ENCODE results near the gene TBC1D22A. TPM values are rescaled to one million over a fixed set of nuclear protein-coding genes. Genes with fewer than 3 reads are reported as not detected.

The TBC1D22A gene
- total and polyA plus RNA-seq, 9 of the 15 experiments (the other 6 are each of a cell fraction or from before 2014, with no cell fraction given): 0.20 to 11.5 (median 5.2) TPM

DNA sequence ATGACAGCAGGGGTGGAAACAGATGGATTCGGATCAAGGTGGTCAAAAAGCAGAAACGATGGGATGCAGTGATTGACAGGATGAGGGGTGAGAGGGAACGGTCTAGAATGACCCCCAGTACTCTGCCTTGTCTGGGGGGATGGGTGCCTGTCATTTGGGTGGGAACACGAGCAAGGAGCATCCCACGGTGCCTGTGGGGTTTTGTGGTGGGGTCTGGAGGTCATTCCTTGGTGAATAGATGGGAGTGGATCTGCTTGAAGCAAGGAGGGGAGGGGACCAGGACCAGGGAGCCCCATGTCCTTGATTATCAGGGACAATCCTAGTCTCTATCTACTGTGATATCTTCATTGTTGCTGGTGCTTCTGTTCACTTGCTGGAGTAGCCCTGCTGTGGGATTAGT, 16.3 kb upstream of the TBC1D22A start:
- Histone ChIP-seq H3K4me2 (ENCODE audit: insufficient read depth, low read length) (no peak overlapping the region), H3K36me3 (ENCODE audit: control insufficient read depth, insufficient read depth, low read length) (no peaks in the 10 kb centered on the region), H3K9me1 (ENCODE audit: control insufficient read depth, insufficient read depth, low read length) (no peaks in the 10 kb centered on the region), H3K4me1 (replicated peaks in 1 of 2; ENCODE audit: control insufficient read depth in 2 of 2, insufficient read depth in 2 of 2, low read length in 2 of 2) (peaks cover 0 to 12% of the 10 kb centered on the region in 2 experiments; a peak in 3 of 5 replicates), H3K9ac (ENCODE audit: insufficient read depth in 1 of 2, low read depth in 2 of 2, low read length in 2 of 2) (no peak overlapping the region), H2AFZ (ENCODE audit: low read depth, low read length) (no peak overlapping the region), H3K4me3 (no peak overlapping the region), H4K20me1 (replicated peaks; ENCODE audit: control insufficient read depth, insufficient read depth, low read length) (no peaks in the 10 kb centered on the region), H3K27me3 (ENCODE audit: control insufficient read depth in 2 of 2, insufficient read depth in 2 of 2, low read length in 2 of 2) (peaks cover 2 to 12% of the 10 kb centered on the region in 2 experiments; a peak in 2 of 5 replicates), H3K9me3 (replicated peaks; ENCODE audit: control insufficient read depth, insufficient read depth, low read depth, low read length) (no peaks in the 10 kb centered on the region), H3K27ac (ENCODE audit: extremely low read depth, low read depth, low read length) (no peak overlapping the region), H3K79me2 (ENCODE audit: control insufficient read depth, insufficient read depth, low read length) (no peaks in the 10 kb centered on the region)
- in situ Hi-C loops (cut with MboI): no loop called here
- BruUV-seq (replicated peaks): no TSS peak
- CTCF ChIA-PET (ENCODE audit: low intra/inter-chr PET ratio): no interaction called here
- FAIRE-seq (no peak), ATAC-seq (no peak), DNase-seq (ENCODE audit: extremely low read depth in 1 of 4, low spot score in 3 of 4) (no peak)
- intact Hi-C loops (cut with micrococcal nuclease): no loop called here
- POLR2A ChIA-PET: no interaction called here
- TF ChIP-seq KAT8 (IDR thresholded peaks at IDR 0.05; ENCODE audit: low read depth) (no peak), SNRNP70 (optimal IDR thresholded peaks at IDR 0.05; ENCODE audit: low read depth, low read length) (no peak), ZNF436 (CRISPR knock-in tag; IDR thresholded peaks at IDR 0.05) (no peak), ZNF717 (CRISPR knock-in tag; IDR thresholded peaks at IDR 0.05) (no peak), RERE (CRISPR knock-in tag; IDR thresholded peaks at IDR 0.05; ENCODE audit: borderline replicate concordance) (no peak), SNAPC5 (CRISPR knock-in tag; IDR thresholded peaks at IDR 0.05) (no peak), NFIC (IDR thresholded peaks at IDR 0.05) (no peak), MCM7 (IDR thresholded peaks at IDR 0.05) (no peak), ZSCAN29 (IDR thresholded peaks at IDR 0.05) (no peak), MEF2D (tag; conservative IDR thresholded peaks at IDR 0.05; ENCODE audit: low read depth) (no peak), MCM3 (IDR thresholded peaks at IDR 0.05) (no peak), ILF3 (IDR thresholded peaks at IDR 0.05; ENCODE audit: borderline replicate concordance) (no peak), BRF1 (IDR thresholded peaks at IDR 0.05; ENCODE audit: borderline replicate concordance, extremely low read depth, insufficient read length) (no peak)
- TF ChIP-seq, protein P1, sequence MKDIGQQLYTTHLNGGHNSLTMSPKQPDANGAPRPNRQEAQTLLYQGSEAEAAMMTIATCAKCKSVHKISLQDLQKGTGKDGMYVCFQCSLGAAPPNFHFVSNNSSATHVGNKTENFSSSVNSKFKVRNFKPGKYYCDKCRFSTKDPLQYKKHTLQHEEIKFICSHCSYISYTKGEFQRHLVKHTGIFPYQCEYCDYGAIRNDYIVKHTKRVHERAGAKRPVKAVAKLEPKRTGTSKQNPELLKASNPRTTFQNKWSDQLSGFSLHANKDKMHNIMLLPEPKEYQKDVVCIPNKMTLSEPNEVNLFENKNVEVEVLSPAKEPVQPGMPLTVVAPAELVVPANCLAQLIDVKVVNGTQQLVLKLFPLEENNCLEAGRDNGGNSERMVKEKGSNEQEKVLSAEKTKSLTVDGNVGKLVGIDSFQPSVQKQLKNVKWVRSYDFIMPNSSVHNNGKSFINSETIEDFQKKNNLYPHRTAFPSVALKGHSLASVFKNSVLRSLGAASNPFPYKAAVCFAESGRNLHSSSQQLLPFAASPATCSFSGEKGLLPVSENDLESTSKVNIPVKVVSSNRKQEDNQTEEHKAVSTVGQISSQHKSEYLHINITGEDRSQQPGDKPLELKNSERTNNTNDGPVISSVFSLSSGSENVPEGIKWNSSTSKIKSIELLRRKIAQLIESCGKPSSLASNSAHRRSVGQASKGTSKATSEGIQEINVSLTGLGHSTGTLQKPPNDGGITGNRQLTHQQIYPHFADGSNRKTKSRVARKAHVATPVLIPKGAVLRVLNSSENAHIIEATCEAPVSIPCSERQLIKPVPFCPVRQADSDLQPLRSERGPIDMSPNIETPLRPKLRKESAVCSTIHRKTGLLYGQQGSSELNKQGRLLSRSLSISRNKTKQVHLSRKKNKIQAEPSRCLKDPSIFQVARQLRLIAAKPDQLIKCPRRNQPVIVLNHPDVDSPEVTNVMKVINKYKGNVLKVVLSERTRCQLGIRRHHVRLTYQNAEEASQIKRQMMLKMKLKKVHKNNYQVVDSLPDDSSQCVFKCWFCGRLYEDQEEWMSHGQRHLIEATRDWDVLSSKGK (CRISPR knock-in tag; IDR thresholded peaks at IDR 0.05): no peak
- WGBS (ENCODE audit: insufficient coverage, low coverage, missing lambda C conversion rate): 4% methylated on average over 4 of the region's 5 CpGs

Data from K562 (cell line).